ACC112 (cell line): ENCODE data around the gene KRTAP5-7.

Experiments
- H2AFZ ChIP-seq: fragments of 200-600 bp; sonication (generic); one replicate; pipeline ENCODE4 v1.6.0; 2017; ENCODE audit warnings: antibody characterized with exemption, low read length; ENCODE audit not compliant: unreplicated experiment
- H3K27ac ChIP-seq: fragments of 200-600 bp; sonication (generic); 2 replicates; pipeline ENCODE4 v1.5.1; 2014; ENCODE audit warnings: low read depth, mild to moderate bottlenecking, antibody characterized with exemption, low read length, moderate library complexity
- H3K27me3 ChIP-seq: fragments of 200-600 bp; sonication (generic); 2 replicates; pipeline ENCODE4 v1.6.1; 2014; ENCODE audit warnings: mild to moderate bottlenecking, antibody characterized with exemption, low read length, moderate library complexity, mixed read lengths; ENCODE audit not compliant: insufficient read depth
- H3K36me3 ChIP-seq: fragments of 200-600 bp; sonication (generic); 2 replicates; pipeline ENCODE4 v1.6.1; 2016; ENCODE audit warnings: mild to moderate bottlenecking, antibody characterized with exemption, low read length, moderate library complexity, mixed read lengths; ENCODE audit not compliant: insufficient read depth
- H3K4me1 ChIP-seq: fragments of 200-600 bp; sonication (generic); one replicate; pipeline ENCODE4 v1.6.1; 2016; ENCODE audit warnings: low read length, mixed read lengths; ENCODE audit not compliant: insufficient read depth, unreplicated experiment, control insufficient read depth
- H3K4me3 ChIP-seq: fragments of 200-600 bp; sonication (generic); 2 replicates; pipeline ENCODE4 v1.5.1; 2014; ENCODE audit warnings: mild to moderate bottlenecking, low read depth, low read length
- H3K79me2 ChIP-seq: fragments of 200-600 bp; sonication (generic); one replicate; pipeline ENCODE4 v1.6.0; 2016; ENCODE audit warnings: low read length; ENCODE audit not compliant: control insufficient read depth, unreplicated experiment, insufficient read depth

KRTAP5-7 gene

GRCh38 chr11:71498091-71498490, 29.0 kb upstream of the KRTAP5-7 start:
- H3K79me2 ChIP-seq, result no peaks in the 10 kb centered on the region
- H3K27me3 ChIP-seq, result no peaks in the 10 kb centered on the region
- H3K4me3 ChIP-seq, result no peak overlapping the region
- no peak overlapping the region for H3K27ac ChIP-seq
- no peak overlapping the region for H2AFZ ChIP-seq
- peaks cover 22% of the 10 kb centered on the region for H3K36me3 ChIP-seq
- no peaks in the 10 kb centered on the region for H3K4me1 ChIP-seq

- Histone ChIP-seq H3K36me3 (peaks cover 22% of the 10 kb centered on the region), H3K4me3 (no peak overlapping the region), H3K27me3 (no peaks in the 10 kb centered on the region), H3K79me2 (no peaks in the 10 kb centered on the region), H2AFZ (no peak overlapping the region), H3K4me1 (no peaks in the 10 kb centered on the region), H3K27ac (no peak overlapping the region)
Measured at GRCh38 chr11:71499125-71499524, 27.9 kb upstream of the KRTAP5-7 start.

GRCh38 chr11:71499546-71499945, 27.5 kb upstream of the KRTAP5-7 start:
- Histone ChIP-seq H3K4me3 (no peak overlapping the region), H3K36me3 (peaks cover 22% of the 10 kb centered on the region), H3K27me3 (no peaks in the 10 kb centered on the region), H3K27ac (no peak overlapping the region), H2AFZ (no peak overlapping the region), H3K4me1 (no peaks in the 10 kb centered on the region), H3K79me2 (no peaks in the 10 kb centered on the region)

GRCh38 chr11:71500601-71501021, 26.5 kb upstream of the KRTAP5-7 start:
- Histone ChIP-seq H3K27ac (no peak overlapping the region), H3K27me3 (no peaks in the 10 kb centered on the region), H2AFZ (no peak overlapping the region), H3K4me3 (no peak overlapping the region), H3K4me1 (no peaks in the 10 kb centered on the region), H3K36me3 (peaks cover 22% of the 10 kb centered on the region), H3K79me2 (no peaks in the 10 kb centered on the region)

GRCh38 chr11:71501071-71501985, 25.7 kb upstream of the KRTAP5-7 start:
- no peak overlapping the region for H3K27ac ChIP-seq
- no peaks in the 10 kb centered on the region for H3K79me2 ChIP-seq
- H3K4me1 ChIP-seq, result no peaks in the 10 kb centered on the region
- H3K36me3 ChIP-seq, result peaks cover 22% of the 10 kb centered on the region
- H2AFZ ChIP-seq, result no peak overlapping the region
- no peak overlapping the region for H3K4me3 ChIP-seq
- H3K27me3 ChIP-seq, result no peaks in the 10 kb centered on the region

- Histone ChIP-seq H3K4me1 (no peaks in the 10 kb centered on the region), H2AFZ (no peak overlapping the region), H3K27ac (no peak overlapping the region), H3K27me3 (no peaks in the 10 kb centered on the region), H3K79me2 (no peaks in the 10 kb centered on the region), H3K36me3 (peaks cover 22% of the 10 kb centered on the region), H3K4me3 (no peak overlapping the region)
Measured at GRCh38 chr11:71502026-71502425, 25.0 kb upstream of the KRTAP5-7 start.

- Histone ChIP-seq H3K79me2 (no peaks in the 10 kb centered on the region), H3K27ac (no peak overlapping the region), H3K36me3 (peaks cover 15% of the 10 kb centered on the region), H3K27me3 (no peaks in the 10 kb centered on the region), H3K4me1 (no peaks in the 10 kb centered on the region), H2AFZ (no peak overlapping the region), H3K4me3 (no peak overlapping the region)
Measured at GRCh38 chr11:71502871-71503435, 24.1 kb upstream of the KRTAP5-7 start.

- no peak overlapping the region for H3K4me3 ChIP-seq
- no peaks in the 10 kb centered on the region for H3K4me1 ChIP-seq
- H3K27me3 ChIP-seq, result no peaks in the 10 kb centered on the region
- H3K36me3 ChIP-seq, result peaks cover 4% of the 10 kb centered on the region; the same call in 1 of the 2 replicates
- no peak overlapping the region for H3K27ac ChIP-seq
- H2AFZ ChIP-seq, result no peak overlapping the region
- no peaks in the 10 kb centered on the region for H3K79me2 ChIP-seq
Measured at GRCh38 chr11:71504531-71504930, 22.5 kb upstream of the KRTAP5-7 start.

- Histone ChIP-seq H3K79me2 (no peaks in the 10 kb centered on the region), H2AFZ (no peak overlapping the region), H3K27me3 (no peaks in the 10 kb centered on the region), H3K4me3 (no peak overlapping the region), H3K4me1 (no peaks in the 10 kb centered on the region), H3K36me3 (peaks cover 4% of the 10 kb centered on the region; the same call in 1 of the 2 replicates), H3K27ac (no peak overlapping the region)
Measured at GRCh38 chr11:71505001-71505400, 22.1 kb upstream of the KRTAP5-7 start.

- Histone ChIP-seq H3K27me3 (no peaks in the 10 kb centered on the region), H3K4me1 (no peaks in the 10 kb centered on the region), H3K36me3 (no peaks in the 10 kb centered on the region), H3K79me2 (no peaks in the 10 kb centered on the region), H3K27ac (no peak overlapping the region), H2AFZ (no peak overlapping the region), H3K4me3 (no peak overlapping the region)
Measured at GRCh38 chr11:71505781-71506180, 21.3 kb upstream of the KRTAP5-7 start.

GRCh38 chr11:71507102-71507501, 20.0 kb upstream of the KRTAP5-7 start:
- Histone ChIP-seq H3K4me3 (no peak overlapping the region), H3K27ac (no peak overlapping the region), H3K79me2 (no peaks in the 10 kb centered on the region), H2AFZ (no peak overlapping the region), H3K36me3 (no peaks in the 10 kb centered on the region), H3K27me3 (no peaks in the 10 kb centered on the region), H3K4me1 (no peaks in the 10 kb centered on the region)
